HepG2 (cell line): Measurements from ENCODE around the gene TCF19. TPM values are rescaled to one million over a fixed set of nuclear protein-coding genes. Genes with fewer than 3 reads are reported as not detected.

Source experiments
- ATAC-seq: fragments of 200-7000 bp; cut with Tn5 transposase; 3 replicates; pipeline ENCODE4 v1.9.1; 2020; ENCODE audit warnings: mild to moderate bottlenecking, moderate library complexity
- BruUV-seq: library from RNA; stranded (reverse); fragments of 400-500 nt; replicated peaks from 2 replicates; lab custom pipeline; 2021; lab: Mats Ljungman, UMichigan
- CTCF ChIA-PET: fragments of 300-600 bp; formaldehyde crosslinking; extraction: SDS; loops from one replicate; lab custom pipeline; 2021; ENCODE audit warnings: low total read pairs, inconsistent platforms, low intra/inter-chr PET ratio; lab: Yijun Ruan, JAX
- POLR2A ChIA-PET: fragments of 350-600 bp; sonication (Branson Sonifier 250); formaldehyde crosslinking; loops from one replicate; lab custom pipeline; 2020; ENCODE audit warnings: antibody characterized with exemption, inconsistent platforms; lab: Yijun Ruan, JAX
- DNase-seq: peaks from one replicate; pipeline ENCODE4 v3.0.0-alpha.2; 2015; ENCODE audit warnings: low spot score
- FAIRE-seq: peaks from 3 replicates; lab custom pipeline; 2011; peaks lifted over from hg19 to GRCh38; lab: Jason Lieb, UNC
- H2AFZ ChIP-seq: one replicate; pipeline ENCODE4 v1.6.1; 2011; ENCODE audit warnings: low read length, inconsistent platforms
- H3K27ac ChIP-seq: fragments of 300-600 bp; 3 replicates; pipeline ENCODE4 v1.8.0; 2011; ENCODE audit warnings: mixed run types, mild to moderate bottlenecking, mixed read lengths, low read length, inconsistent platforms; ENCODE audit not compliant: insufficient read depth; ENCODE audit errors: extremely low read length
- H3K27me3 ChIP-seq, 2 experiments: fragments of 200-600 bp in 1 of 2; 2 replicates in 1 of 2; 3 replicates in 1 of 2; pipeline versions ENCODE4 v1.6.0 to v1.8.0; 2011; ENCODE audit warnings: low read length in 2 of 2, mild to moderate bottlenecking in 2 of 2, moderate library complexity in 2 of 2, inconsistent platforms in 1 of 2; ENCODE audit not compliant: insufficient read depth in 2 of 2, control insufficient read depth in 1 of 2
- H3K36me3 ChIP-seq, 2 experiments: fragments of 200-600 bp in 1 of 2; replicated peaks in 1 of 2; 2 replicates in 1 of 2; 3 replicates in 1 of 2; pipeline versions ENCODE4 v1.5.1 to v1.8.0; 2011; ENCODE audit warnings: low read length in 2 of 2, inconsistent platforms in 1 of 2; ENCODE audit not compliant: insufficient read depth in 2 of 2, control insufficient read depth in 1 of 2
- H3K4me1 ChIP-seq: 2 replicates; pipeline ENCODE4 v1.5.1; 2012; ENCODE audit warnings: low read length, inconsistent platforms; ENCODE audit not compliant: insufficient read depth
- H3K4me2 ChIP-seq: 2 replicates; pipeline ENCODE4 v1.6.0; 2011; ENCODE audit warnings: low read depth, low read length, inconsistent platforms
- H3K4me3 ChIP-seq, 3 experiments: fragments of 200-600 bp in 1 of 3; sonication (generic), shearing (Covaris generic) in 1 of 3; replicated peaks in 1 of 3; 2 replicates each; pipeline ENCODE4 v1.5.1; 2011 to 2016; ENCODE audit warnings: low read length in 3 of 3, inconsistent platforms in 2 of 3, low read depth in 2 of 3, mild to moderate bottlenecking in 2 of 3, control low read depth in 1 of 3, mixed read lengths in 1 of 3; ENCODE audit not compliant: insufficient read depth in 1 of 3
- H3K79me2 ChIP-seq: one replicate; pipeline ENCODE4 v1.6.1; 2011; ENCODE audit warnings: low read length, inconsistent platforms; ENCODE audit not compliant: insufficient read depth
- H3K9ac ChIP-seq: 2 replicates; pipeline ENCODE4 v1.6.0; 2011; ENCODE audit warnings: mild to moderate bottlenecking, low read depth, low read length, inconsistent platforms; ENCODE audit not compliant: insufficient read depth
- H3K9me3 ChIP-seq: 2 replicates; pipeline ENCODE4 v1.5.1; 2012; ENCODE audit warnings: mild to moderate bottlenecking, low read length
- H4K20me1 ChIP-seq: 2 replicates; pipeline ENCODE4 v1.6.0; 2011; ENCODE audit warnings: inconsistent platforms, mild to moderate bottlenecking, low read length, moderate library complexity; ENCODE audit not compliant: insufficient read depth
- ATF1 ChIP-seq: IDR thresholded peaks from 2 replicates; pipeline ENCODE4 v1.6.1; 2016; ENCODE audit warnings: mild to moderate bottlenecking, control low read depth
- PRPF4 ChIP-seq: fragments of 200-400 bp; formaldehyde crosslinking; IDR thresholded peaks from 2 replicates; pipeline ENCODE4 v1.6.1; 2016; ENCODE audit warnings: low read length, low read depth; ENCODE audit not compliant: poor library complexity, severe bottlenecking
- TGIF2 ChIP-seq: IDR thresholded peaks from 2 replicates; pipeline ENCODE4 v1.6.1; 2016; ENCODE audit warnings: control low read depth, missing compliant biosample characterization
- ZBTB1 ChIP-seq: sonication (generic); formaldehyde crosslinking; IDR thresholded peaks from 2 replicates; pipeline ENCODE4 v1.4.0; 2020; ENCODE audit warnings: missing genetic modification reagents, borderline replicate concordance
- ZMYM4 ChIP-seq: sonication (generic); formaldehyde crosslinking; IDR thresholded peaks from 2 replicates; pipeline ENCODE4 v1.8.1; 2023; ENCODE audit warnings: mild to moderate bottlenecking, missing genetic modification reagents
- WGBS: methylation state at CpG from one replicate; pipeline ENCODE4 v1.1.6; 2017; ENCODE audit warnings: low lambda C conversion rate; 5-methylcytosine and 5-hydroxymethylcytosine counted together
- in situ Hi-C: cut with HindIII; loops from 2 replicates; pipeline ENCODE4 v1.10.0; 2017; ENCODE audit warnings: low pct_unique_long_range_greater_than_20kb; ENCODE audit not compliant: extremely low pct_ligation_motif_present
- intact Hi-C: fragments of 100-400 bp; cut with micrococcal nuclease; formaldehyde crosslinking; loops from one replicate; pipeline ENCODE4 v1.10.0; 2022; ENCODE audit not compliant: unreplicated experiment
- polyA plus RNA-seq, 8 experiments: library from polyadenylated mRNA; depleted of rRNA in 3 of 8; stranded (reverse) in 7 of 8; unstranded in 1 of 8; fragments of >200 nt; fragmentation: Illumina TruSeq in 4 of 8; extraction: Trizol in 4 of 8; gene quantifications; 2 replicates each; pipeline versions ENCODE4 v1.2.1 to v1.2.3, GENCODE V29; 2011 to 2016; ENCODE audit warnings: low read depth in 4 of 8, missing spikeins in 1 of 8, mixed read lengths in 1 of 8; ENCODE audit not compliant: insufficient read depth in 1 of 8
- total RNA-seq, 5 experiments: library from RNA; depleted of rRNA; stranded (reverse); fragments of >200 nt; fragmentation: Illumina TruSeq; extraction: Trizol; gene quantifications; 2 replicates each; pipeline ENCODE4 v1.2.3, GENCODE V29; 2016; ENCODE audit warnings: low read depth in 1 of 5
- TF ChIP-seq, protein P1 (sequence below), 2 experiments: IDR thresholded peaks; 2 replicates each; pipeline ENCODE4 v1.6.1; 2011 to 2012; ENCODE audit warnings: low read length in 2 of 2, borderline replicate concordance in 1 of 2, low read depth in 1 of 2, mild to moderate bottlenecking in 1 of 2, moderate library complexity in 1 of 2
- TF ChIP-seq, protein P2 (sequence below): sonication (generic); formaldehyde crosslinking; IDR thresholded peaks from 2 replicates; pipeline ENCODE4 v1.5.0; 2020; ENCODE audit warnings: missing genetic modification reagents
- TF ChIP-seq, protein P3 (sequence below): sonication (generic); formaldehyde crosslinking; IDR thresholded peaks from 2 replicates; pipeline ENCODE4 v1.5.0; 2020; ENCODE audit warnings: mild to moderate bottlenecking, missing genetic modification reagents, moderate library complexity
- TF ChIP-seq, protein P4 (sequence below): sonication (generic); formaldehyde crosslinking; IDR thresholded peaks from 2 replicates; pipeline ENCODE4 v1.8.0; 2022; ENCODE audit warnings: mild to moderate bottlenecking, missing genetic modification reagents, moderate library complexity
- TF ChIP-seq, protein P5 (sequence below): IDR thresholded peaks from 2 replicates; pipeline ENCODE4 v1.6.1; 2016; ENCODE audit warnings: control low read depth
- TF ChIP-seq, protein P6 (sequence below): sonication (generic); formaldehyde crosslinking; IDR thresholded peaks from 2 replicates; pipeline ENCODE4 v1.8.0; 2022; ENCODE audit warnings: mild to moderate bottlenecking, missing genetic modification reagents, moderate library complexity

TCF19 gene
- total and polyA plus RNA-seq, 2 of the 13 experiments (the other 11 are each of a cell fraction or from before 2014, with no cell fraction given): 4.9 to 22.2 TPM

DNA sequence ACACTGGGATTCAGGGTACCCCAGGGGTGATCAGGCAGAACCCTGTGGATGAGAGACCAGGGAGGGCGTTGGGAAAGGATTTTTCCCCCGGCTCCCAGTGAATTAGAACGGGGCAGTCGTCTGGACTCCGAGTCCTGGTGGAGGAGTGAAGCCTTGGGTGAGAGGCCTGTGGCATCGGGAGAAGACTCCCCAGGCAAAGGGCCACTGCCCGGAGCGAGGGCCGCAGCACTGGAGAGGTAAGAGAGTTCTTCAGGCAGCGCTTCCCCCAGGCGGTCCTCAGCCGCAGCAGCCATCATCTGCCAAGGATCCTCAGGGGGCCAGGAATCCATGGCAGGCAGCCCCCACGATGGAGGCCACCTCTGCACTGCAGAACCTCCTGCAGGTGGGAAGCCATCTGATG lies 46.7 kb upstream of the TCF19 start (continued):
- TF ChIP-seq, protein P1, sequence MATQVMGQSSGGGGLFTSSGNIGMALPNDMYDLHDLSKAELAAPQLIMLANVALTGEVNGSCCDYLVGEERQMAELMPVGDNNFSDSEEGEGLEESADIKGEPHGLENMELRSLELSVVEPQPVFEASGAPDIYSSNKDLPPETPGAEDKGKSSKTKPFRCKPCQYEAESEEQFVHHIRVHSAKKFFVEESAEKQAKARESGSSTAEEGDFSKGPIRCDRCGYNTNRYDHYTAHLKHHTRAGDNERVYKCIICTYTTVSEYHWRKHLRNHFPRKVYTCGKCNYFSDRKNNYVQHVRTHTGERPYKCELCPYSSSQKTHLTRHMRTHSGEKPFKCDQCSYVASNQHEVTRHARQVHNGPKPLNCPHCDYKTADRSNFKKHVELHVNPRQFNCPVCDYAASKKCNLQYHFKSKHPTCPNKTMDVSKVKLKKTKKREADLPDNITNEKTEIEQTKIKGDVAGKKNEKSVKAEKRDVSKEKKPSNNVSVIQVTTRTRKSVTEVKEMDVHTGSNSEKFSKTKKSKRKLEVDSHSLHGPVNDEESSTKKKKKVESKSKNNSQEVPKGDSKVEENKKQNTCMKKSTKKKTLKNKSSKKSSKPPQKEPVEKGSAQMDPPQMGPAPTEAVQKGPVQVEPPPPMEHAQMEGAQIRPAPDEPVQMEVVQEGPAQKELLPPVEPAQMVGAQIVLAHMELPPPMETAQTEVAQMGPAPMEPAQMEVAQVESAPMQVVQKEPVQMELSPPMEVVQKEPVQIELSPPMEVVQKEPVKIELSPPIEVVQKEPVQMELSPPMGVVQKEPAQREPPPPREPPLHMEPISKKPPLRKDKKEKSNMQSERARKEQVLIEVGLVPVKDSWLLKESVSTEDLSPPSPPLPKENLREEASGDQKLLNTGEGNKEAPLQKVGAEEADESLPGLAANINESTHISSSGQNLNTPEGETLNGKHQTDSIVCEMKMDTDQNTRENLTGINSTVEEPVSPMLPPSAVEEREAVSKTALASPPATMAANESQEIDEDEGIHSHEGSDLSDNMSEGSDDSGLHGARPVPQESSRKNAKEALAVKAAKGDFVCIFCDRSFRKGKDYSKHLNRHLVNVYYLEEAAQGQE (IDR thresholded peaks at IDR 0.05; ENCODE audit: borderline replicate concordance in 1 of 2, low read depth in 1 of 2, low read length in 2 of 2): no peak
- no peak for TF ChIP-seq TGIF2 (CRISPR knock-in tag)
- TF ChIP-seq, protein P2, sequence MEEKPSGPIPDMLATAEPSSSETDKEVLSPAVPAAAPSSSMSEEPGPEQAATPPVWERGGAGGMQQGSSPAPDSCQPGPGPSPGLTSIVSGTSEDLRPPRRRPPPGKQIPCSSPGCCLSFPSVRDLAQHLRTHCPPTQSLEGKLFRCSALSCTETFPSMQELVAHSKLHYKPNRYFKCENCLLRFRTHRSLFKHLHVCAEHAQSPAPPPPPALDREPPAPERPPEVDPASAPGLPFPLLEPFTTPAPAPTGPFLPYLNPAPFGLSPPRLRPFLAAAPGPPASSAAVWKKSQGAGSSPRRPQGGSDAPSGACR (CRISPR knock-in tag): no peak

DNA sequence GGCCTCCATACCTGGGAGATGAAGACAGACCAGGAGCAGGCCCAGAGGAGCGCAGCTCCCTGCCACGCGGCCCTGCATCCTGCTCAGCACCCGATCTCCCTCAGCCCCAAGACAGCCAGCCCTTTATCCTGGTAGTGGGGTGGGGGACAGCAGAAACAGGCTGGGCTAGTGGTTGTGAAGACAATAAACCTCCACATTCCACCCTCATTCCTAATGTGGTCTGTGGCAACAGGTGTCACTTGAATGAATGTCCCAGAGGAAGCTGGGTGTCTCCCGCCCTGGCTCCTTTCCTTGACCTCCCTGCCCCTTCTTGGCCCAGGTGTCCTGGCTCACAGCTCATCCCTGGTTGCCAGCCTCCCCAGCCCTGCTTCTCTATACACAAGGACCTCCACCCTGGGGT lies 45.9 kb upstream of the TCF19 start, which contains the start of gene C6orf15:
Gene C6orf15 (minus strand): TSS at position 98 of the 400 bp plus-strand sequence. CDS start 20 bp downstream, at position 78.
- no peaks in the 10 kb centered on the region for H4K20me1 ChIP-seq
- no peak within 1 kb of the TSS for H3K27ac ChIP-seq
- no peak within 1 kb of the TSS for H3K9ac ChIP-seq
- H3K9me3 ChIP-seq: no peaks in the 10 kb centered on the region
- FAIRE-seq (no peak), DNase-seq (no peak), ATAC-seq (no peak)
- intact Hi-C loops (no loop called here), in situ Hi-C loops (no loop called here)
- no peaks in the 10 kb centered on the region for H3K36me3 ChIP-seq
- CTCF ChIA-PET: no interaction called here
- no peak within 1 kb of the TSS for H3K4me2 ChIP-seq
- peaks cover 9% of the 10 kb centered on the region; the same call in 1 of the 2 replicates for H3K4me1 ChIP-seq
- no peak within 1 kb of the TSS for H2AFZ ChIP-seq
- WGBS: 67% methylated on average over 5 of the region's 5 CpGs
- BruUV-seq: no TSS peak
- H3K4me3 ChIP-seq: no peak within 1 kb of the TSS
- H3K79me2 ChIP-seq: no peaks in the 10 kb centered on the region
- POLR2A ChIA-PET: no interaction called here
- H3K27me3 ChIP-seq: peaks cover 7 to 74% of the 10 kb centered on the region in 2 experiments
- no peak for TF ChIP-seq ZMYM4
- TF ChIP-seq, protein P3, sequence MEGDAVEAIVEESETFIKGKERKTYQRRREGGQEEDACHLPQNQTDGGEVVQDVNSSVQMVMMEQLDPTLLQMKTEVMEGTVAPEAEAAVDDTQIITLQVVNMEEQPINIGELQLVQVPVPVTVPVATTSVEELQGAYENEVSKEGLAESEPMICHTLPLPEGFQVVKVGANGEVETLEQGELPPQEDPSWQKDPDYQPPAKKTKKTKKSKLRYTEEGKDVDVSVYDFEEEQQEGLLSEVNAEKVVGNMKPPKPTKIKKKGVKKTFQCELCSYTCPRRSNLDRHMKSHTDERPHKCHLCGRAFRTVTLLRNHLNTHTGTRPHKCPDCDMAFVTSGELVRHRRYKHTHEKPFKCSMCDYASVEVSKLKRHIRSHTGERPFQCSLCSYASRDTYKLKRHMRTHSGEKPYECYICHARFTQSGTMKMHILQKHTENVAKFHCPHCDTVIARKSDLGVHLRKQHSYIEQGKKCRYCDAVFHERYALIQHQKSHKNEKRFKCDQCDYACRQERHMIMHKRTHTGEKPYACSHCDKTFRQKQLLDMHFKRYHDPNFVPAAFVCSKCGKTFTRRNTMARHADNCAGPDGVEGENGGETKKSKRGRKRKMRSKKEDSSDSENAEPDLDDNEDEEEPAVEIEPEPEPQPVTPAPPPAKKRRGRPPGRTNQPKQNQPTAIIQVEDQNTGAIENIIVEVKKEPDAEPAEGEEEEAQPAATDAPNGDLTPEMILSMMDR: no peak
- TF ChIP-seq ATF1: no peak
- TF ChIP-seq, protein P4, sequence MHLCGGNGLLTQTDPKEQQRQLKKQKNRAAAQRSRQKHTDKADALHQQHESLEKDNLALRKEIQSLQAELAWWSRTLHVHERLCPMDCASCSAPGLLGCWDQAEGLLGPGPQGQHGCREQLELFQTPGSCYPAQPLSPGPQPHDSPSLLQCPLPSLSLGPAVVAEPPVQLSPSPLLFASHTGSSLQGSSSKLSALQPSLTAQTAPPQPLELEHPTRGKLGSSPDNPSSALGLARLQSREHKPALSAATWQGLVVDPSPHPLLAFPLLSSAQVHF (CRISPR knock-in tag): no peak
- no peak for TF ChIP-seq PRPF4
- TF ChIP-seq, protein P5, sequence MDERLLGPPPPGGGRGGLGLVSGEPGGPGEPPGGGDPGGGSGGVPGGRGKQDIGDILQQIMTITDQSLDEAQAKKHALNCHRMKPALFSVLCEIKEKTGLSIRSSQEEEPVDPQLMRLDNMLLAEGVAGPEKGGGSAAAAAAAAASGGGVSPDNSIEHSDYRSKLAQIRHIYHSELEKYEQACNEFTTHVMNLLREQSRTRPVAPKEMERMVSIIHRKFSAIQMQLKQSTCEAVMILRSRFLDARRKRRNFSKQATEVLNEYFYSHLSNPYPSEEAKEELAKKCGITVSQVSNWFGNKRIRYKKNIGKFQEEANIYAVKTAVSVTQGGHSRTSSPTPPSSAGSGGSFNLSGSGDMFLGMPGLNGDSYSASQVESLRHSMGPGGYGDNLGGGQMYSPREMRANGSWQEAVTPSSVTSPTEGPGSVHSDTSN: no peak
- no peak for TF ChIP-seq ZBTB1 (CRISPR knock-in tag)
- TF ChIP-seq, protein P6, sequence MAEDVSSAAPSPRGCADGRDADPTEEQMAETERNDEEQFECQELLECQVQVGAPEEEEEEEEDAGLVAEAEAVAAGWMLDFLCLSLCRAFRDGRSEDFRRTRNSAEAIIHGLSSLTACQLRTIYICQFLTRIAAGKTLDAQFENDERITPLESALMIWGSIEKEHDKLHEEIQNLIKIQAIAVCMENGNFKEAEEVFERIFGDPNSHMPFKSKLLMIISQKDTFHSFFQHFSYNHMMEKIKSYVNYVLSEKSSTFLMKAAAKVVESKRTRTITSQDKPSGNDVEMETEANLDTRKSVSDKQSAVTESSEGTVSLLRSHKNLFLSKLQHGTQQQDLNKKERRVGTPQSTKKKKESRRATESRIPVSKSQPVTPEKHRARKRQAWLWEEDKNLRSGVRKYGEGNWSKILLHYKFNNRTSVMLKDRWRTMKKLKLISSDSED: no peak
